HG02759 (cell line): ENCODE data around the gene RANBP1.

ENCODE experiments used
- ATAC-seq: cut with Tn5 transposase; IDR thresholded peaks from one replicate; pipeline ENCODE4 v1.9.1; 2021; ENCODE audit warnings: mild to moderate bottlenecking, moderate library complexity; ENCODE audit not compliant: unreplicated experiment

The RANBP1 gene

GRCh38 chr22:20106849-20107237, 9.1 kb upstream of the RANBP1 start:
- no peak for ATAC-seq

GRCh38 chr22:20107471-20107901, 8.4 kb upstream of the RANBP1 start:
- no peak for ATAC-seq

- ATAC-seq: no peak
These were observed 7.8 kb upstream of the RANBP1 start for GRCh38 chr22:20107951-20108756.

GRCh38 chr22:20108757-20109230, 7.1 kb upstream of the RANBP1 start:
- no peak for ATAC-seq

GRCh38 chr22:20109411-20110358, 6.2 kb upstream of the RANBP1 start:
- ATAC-seq: no peak

GRCh38 chr22:20110359-20110985, 5.4 kb upstream of the RANBP1 start:
- no peak for ATAC-seq

GRCh38 chr22:20111045-20111688, 4.7 kb upstream of the RANBP1 start:
- no peak for ATAC-seq

GRCh38 chr22:20111689-20112622, 3.9 kb upstream of the RANBP1 start:
- no peak for ATAC-seq

- ATAC-seq: no peak
These were observed 3.0 kb upstream of the RANBP1 start for GRCh38 chr22:20112623-20113511.

GRCh38 chr22:20113551-20114310, 2.2 kb upstream of the RANBP1 start:
- ATAC-seq: no peak

GRCh38 chr22:20114506-20115475, 1.1 kb upstream of the RANBP1 start:
- no peak for ATAC-seq

GRCh38 chr22:20116376-20116950, 559 bp downstream of the RANBP1 start:
- ATAC-seq: no peak

- ATAC-seq: peak; percentile 80
These were observed 1.2 kb downstream of the RANBP1 start, which contains the start of gene TRMT2A for GRCh38 chr22:20116951-20117632. Gene TRMT2A (minus strand): TSS chr22:20117226. CDS start chr22:20116906, 320 bp downstream.

GRCh38 chr22:20117633-20118299, 1.9 kb downstream of the RANBP1 start:
- ATAC-seq: peak; percentile 26
